ENCODE measurements around the gene PAM. TPM values are rescaled to one million over a fixed set of nuclear protein-coding genes. Genes with fewer than 3 reads are reported as not detected.

Gene PAM
- total and polyA plus RNA-seq, 2 of the 8 experiments (the other 6 are each of a cell fraction or from before 2014, with no cell fraction given): 30.4 to 67.8 TPM

DNA sequence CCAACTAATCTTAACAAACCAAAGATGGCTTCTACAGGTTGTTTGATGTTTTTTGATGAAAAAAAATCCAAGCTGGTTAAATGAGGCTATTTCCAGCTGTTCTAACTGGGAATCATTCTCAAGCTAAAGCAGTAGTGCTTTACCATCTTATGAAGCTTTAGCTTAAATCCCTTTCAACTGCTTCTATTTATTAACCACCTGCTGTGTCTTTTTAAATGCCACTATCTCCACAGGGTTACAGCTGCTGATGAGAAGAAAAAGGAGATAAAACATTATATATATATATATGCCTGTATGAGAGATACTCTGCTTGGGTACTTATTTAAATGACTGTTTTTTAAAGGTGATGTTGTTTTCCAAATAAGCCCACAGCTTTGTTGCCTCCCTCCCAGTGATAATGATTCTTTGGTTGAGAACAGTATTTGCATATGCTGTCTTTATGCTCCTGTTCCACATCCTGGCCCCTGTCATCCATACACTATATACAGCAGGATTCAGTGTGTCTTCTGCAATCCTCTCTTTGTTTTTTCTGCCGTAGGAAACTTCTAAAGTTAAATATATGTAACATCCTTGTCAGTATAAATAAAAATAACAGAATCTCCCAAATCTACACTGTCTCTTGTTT is 164.0 kb downstream of the PAM start:
- Histone ChIP-seq H3K4ac (replicated peaks; ENCODE audit: insufficient read length, low read depth, low read length) (no peak overlapping the region), H4K20me1 (replicated peaks in 1 of 2; ENCODE audit: control insufficient read depth in 1 of 2, insufficient read depth in 2 of 2, low read length in 2 of 2) (no peaks in the 10 kb centered on the region), H3K4me1 (replicated peaks in 1 of 4; ENCODE audit: control insufficient read depth in 3 of 4, insufficient read depth in 4 of 4, low read length in 3 of 4) (no peaks in the 10 kb centered on the region; a peak in 1 of 7 replicates), H3K79me1 (ENCODE audit: low read depth, low read length) (no peaks in the 10 kb centered on the region), H4K8ac (ENCODE audit: extremely low read depth, insufficient read depth, low read length) (no peak overlapping the region), H3K23me2 (ENCODE audit: low read depth, low read length) (no peaks in the 10 kb centered on the region), H3K9ac (replicated peaks in 1 of 4; ENCODE audit: extremely low read depth in 1 of 4, low read depth in 3 of 4, low read length in 3 of 4) (no peak overlapping the region), H3K56ac (replicated peaks; ENCODE audit: insufficient read length, low read depth, low read length) (no peak overlapping the region), H2BK120ac (replicated peaks; ENCODE audit: low read depth, low read length) (no peak overlapping the region), H3K23ac (ENCODE audit: insufficient read length) (no peak overlapping the region), H2BK20ac (ENCODE audit: low read length) (no peak overlapping the region), H3K27ac (ENCODE audit: low read depth, low read length) (no peak overlapping the region), H3K79me2 (ENCODE audit: control insufficient read depth in 1 of 2, insufficient read depth in 2 of 2, low read length in 2 of 2) (no peaks in the 10 kb centered on the region), H4K91ac (replicated peaks; ENCODE audit: insufficient read length, low read length) (no peak overlapping the region), H3K18ac (ENCODE audit: extremely low read depth, low read length) (no peak overlapping the region), H2BK5ac (ENCODE audit: low read depth, low read length) (no peak overlapping the region), H3K4me3 (ENCODE audit: extremely low read depth in 1 of 4, insufficient read depth in 2 of 4, low read depth in 3 of 4, low read length in 4 of 4) (no peak overlapping the region), H2BK12ac (ENCODE audit: low read depth, low read length) (no peak overlapping the region), H3K9me3 (ENCODE audit: insufficient read depth in 2 of 2, low read depth in 1 of 2, low read length in 1 of 2) (no peaks in the 10 kb centered on the region), H4K5ac (ENCODE audit: insufficient read length, low read depth, low read length) (no peak overlapping the region), H3K14ac (ENCODE audit: insufficient read length) (no peak overlapping the region), H3K4me2 (ENCODE audit: insufficient read depth in 1 of 2, low read depth in 2 of 2, low read length in 2 of 2) (no peak overlapping the region), H2AK5ac (ENCODE audit: low read depth, low read length) (no peak overlapping the region), H3K36me3 (ENCODE audit: control insufficient read depth in 2 of 4, insufficient read depth in 4 of 4, low read length in 3 of 4) (0 out of 8 replicates have a peak, but pooled peaks cover 0 to 2% (median 0%) of the 10 kb centered on the region in 4 experiments), H2AFZ (ENCODE audit: low read length) (no peak overlapping the region), H2BK15ac (ENCODE audit: low read length) (no peak overlapping the region), H3K27me3 (replicated peaks in 1 of 4; ENCODE audit: control insufficient read depth in 3 of 4, extremely low read depth in 1 of 4, insufficient read depth in 3 of 4, low read length in 3 of 4) (no peaks in the 10 kb centered on the region)
- ChIA-PET POLR2A (ENCODE audit: partially characterized antibody) (no interaction called here), CTCF (ENCODE audit: partially characterized antibody) (interaction anchor here (1.0 to 1.2 kb wide), 2 partner anchors 12 to 31 kb away, joined by 3 read pairs; no protein-coding TSS in a partner anchor)
- no peak for FAIRE-seq
- DNase-seq (ENCODE audit: low read depth in 1 of 2, low spot score in 2 of 2): no peak
- WGBS, 2 experiments (ENCODE audit: extremely low coverage in 1 of 2, insufficient coverage in 1 of 2, insufficient read length in 1 of 2, insufficient replicate concordance in 2 of 2, low coverage in 1 of 2, low lambda C conversion rate in 2 of 2, missing lambda C conversion rate in 1 of 2): 81% methylated on average over 1 of the region's 1 CpG; no CpG with 5 or more reads in 1 of the 2 experiments
- TF ChIP-seq RBBP5 (IDR thresholded peaks at IDR 0.05; ENCODE audit: borderline replicate concordance, low read depth, low read length) (no peak), SP1 (IDR thresholded peaks at IDR 0.05; ENCODE audit: low read depth, low read length) (no peak), CBX5 (IDR thresholded peaks at IDR 0.05; ENCODE audit: low read depth, low read length) (no peak)
- TF ChIP-seq, protein P1, sequence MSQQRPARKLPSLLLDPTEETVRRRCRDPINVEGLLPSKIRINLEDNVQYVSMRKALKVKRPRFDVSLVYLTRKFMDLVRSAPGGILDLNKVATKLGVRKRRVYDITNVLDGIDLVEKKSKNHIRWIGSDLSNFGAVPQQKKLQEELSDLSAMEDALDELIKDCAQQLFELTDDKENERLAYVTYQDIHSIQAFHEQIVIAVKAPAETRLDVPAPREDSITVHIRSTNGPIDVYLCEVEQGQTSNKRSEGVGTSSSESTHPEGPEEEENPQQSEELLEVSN (IDR thresholded peaks at IDR 0.05): no peak

Data from H1 (cell line).